ENCODE measurements around the gene NPC1. TPM values are rescaled to one million over a fixed set of nuclear protein-coding genes. Genes with fewer than 3 reads are reported as not detected.

The NPC1 gene
- total RNA-seq, 2 donors from 2014 or later = 43.6 to 44.9 TPM

DNA sequence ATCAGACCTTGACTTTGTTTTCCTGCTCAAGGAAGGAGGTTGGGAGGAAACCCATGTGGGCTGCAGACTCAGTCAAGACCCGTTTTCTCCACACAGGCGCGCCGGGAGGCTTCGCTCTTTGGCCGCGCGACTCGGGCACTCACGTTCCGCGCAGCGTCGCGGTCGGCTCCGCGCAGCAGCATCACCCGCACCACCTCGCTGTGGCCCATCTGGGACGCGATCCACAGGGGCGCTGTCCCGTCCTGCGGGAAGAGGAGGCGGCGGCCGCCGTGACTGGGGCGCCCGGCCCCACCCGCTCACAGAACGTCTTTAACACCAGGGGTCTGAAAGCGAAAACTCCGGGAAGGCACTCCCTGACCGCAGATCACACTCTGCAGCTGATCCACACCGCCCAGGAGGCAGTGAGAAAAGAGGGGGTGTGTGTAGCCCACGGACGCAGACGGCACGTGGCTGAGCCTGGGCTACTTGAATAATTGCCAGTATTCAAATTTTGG is 33.1 kb upstream of the NPC1 start:
- TF ChIP-seq, protein P1, sequence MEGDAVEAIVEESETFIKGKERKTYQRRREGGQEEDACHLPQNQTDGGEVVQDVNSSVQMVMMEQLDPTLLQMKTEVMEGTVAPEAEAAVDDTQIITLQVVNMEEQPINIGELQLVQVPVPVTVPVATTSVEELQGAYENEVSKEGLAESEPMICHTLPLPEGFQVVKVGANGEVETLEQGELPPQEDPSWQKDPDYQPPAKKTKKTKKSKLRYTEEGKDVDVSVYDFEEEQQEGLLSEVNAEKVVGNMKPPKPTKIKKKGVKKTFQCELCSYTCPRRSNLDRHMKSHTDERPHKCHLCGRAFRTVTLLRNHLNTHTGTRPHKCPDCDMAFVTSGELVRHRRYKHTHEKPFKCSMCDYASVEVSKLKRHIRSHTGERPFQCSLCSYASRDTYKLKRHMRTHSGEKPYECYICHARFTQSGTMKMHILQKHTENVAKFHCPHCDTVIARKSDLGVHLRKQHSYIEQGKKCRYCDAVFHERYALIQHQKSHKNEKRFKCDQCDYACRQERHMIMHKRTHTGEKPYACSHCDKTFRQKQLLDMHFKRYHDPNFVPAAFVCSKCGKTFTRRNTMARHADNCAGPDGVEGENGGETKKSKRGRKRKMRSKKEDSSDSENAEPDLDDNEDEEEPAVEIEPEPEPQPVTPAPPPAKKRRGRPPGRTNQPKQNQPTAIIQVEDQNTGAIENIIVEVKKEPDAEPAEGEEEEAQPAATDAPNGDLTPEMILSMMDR (conservative IDR thresholded peaks at IDR 0.05) = no peak
- WGBS, 2 experiments (ENCODE audit: insufficient coverage in 1 of 2, insufficient read length in 1 of 2) = 10 to 16% methylated on average over 4 to 41 of the region's 41 CpGs
- Mint-ChIP-seq H3K4me3 (peak overlapping the region; percentile 60), H3K27ac (no peak overlapping the region), H3K27me3 (ENCODE audit: insufficient read depth) (peaks cover 35% of the 10 kb centered on the region), H3K4me1 (peaks cover 11% of the 10 kb centered on the region), H3K9me3 (no peaks in the 10 kb centered on the region), H3K36me3 (ENCODE audit: low read depth) (no peaks in the 10 kb centered on the region)
- DNase-seq = no peak
- peaks cover 34% of the 10 kb centered on the region for H3K27me3 ChIP-seq (ENCODE audit: control insufficient read depth, insufficient read depth, low read length, poor library complexity, severe bottlenecking)
- no peak overlapping the region for H3K27ac ChIP-seq (ENCODE audit: low read depth, low read length)
- H3K9me3 ChIP-seq (ENCODE audit: control insufficient read depth, low read length) = no peaks in the 10 kb centered on the region
- H3K9ac ChIP-seq (ENCODE audit: extremely low read depth, low read length, poor library complexity, severe bottlenecking) = no peak overlapping the region
- H3K4me3 ChIP-seq (ENCODE audit: low read length) = peak overlapping the region; percentile 72
- peaks cover 8% of the 10 kb centered on the region for H3K4me1 ChIP-seq (ENCODE audit: control insufficient read depth, insufficient read depth, low read length)
- no peaks in the 10 kb centered on the region for H3K36me3 ChIP-seq (ENCODE audit: control insufficient read depth, insufficient read depth, low read length)

GRCh38 chr18:23618862-23619387 is 32.6 kb upstream of the NPC1 start:
- Mint-ChIP-seq H3K27ac (peak overlapping the region; percentile 35), H3K4me3 (peak overlapping the region; percentile 60), H3K4me1 (peaks cover 11% of the 10 kb centered on the region), H3K36me3 (ENCODE audit: low read depth) (no peaks in the 10 kb centered on the region), H3K27me3 (ENCODE audit: insufficient read depth) (peaks cover 35% of the 10 kb centered on the region), H3K9me3 (no peaks in the 10 kb centered on the region)
- peak overlapping the region; percentile 72 for H3K4me3 ChIP-seq (ENCODE audit: low read length)
- peaks cover 8% of the 10 kb centered on the region for H3K4me1 ChIP-seq (ENCODE audit: control insufficient read depth, insufficient read depth, low read length)
- H3K27ac ChIP-seq (ENCODE audit: low read depth, low read length) = no peak overlapping the region
- TF ChIP-seq, protein P1 (conservative IDR thresholded peaks at IDR 0.05) = peak; percentile 64
- WGBS, 2 experiments (ENCODE audit: insufficient coverage in 1 of 2, insufficient read length in 1 of 2) = 12 to 14% methylated on average over 10 to 18 of the region's 18 CpGs
- peak; percentile 90 for DNase-seq
- peaks cover 34% of the 10 kb centered on the region for H3K27me3 ChIP-seq (ENCODE audit: control insufficient read depth, insufficient read depth, low read length, poor library complexity, severe bottlenecking)
- no peaks in the 10 kb centered on the region for H3K36me3 ChIP-seq (ENCODE audit: control insufficient read depth, insufficient read depth, low read length)
- H3K9ac ChIP-seq (ENCODE audit: extremely low read depth, low read length, poor library complexity, severe bottlenecking) = no peak overlapping the region
- no peaks in the 10 kb centered on the region for H3K9me3 ChIP-seq (ENCODE audit: control insufficient read depth, low read length)

GRCh38 chr18:23617412-23618014 is 31.2 kb upstream of the NPC1 start:
- Histone ChIP-seq H3K27ac (ENCODE audit: low read depth, low read length) (no peak overlapping the region), H3K36me3 (ENCODE audit: control insufficient read depth, insufficient read depth, low read length) (no peaks in the 10 kb centered on the region), H3K9ac (ENCODE audit: extremely low read depth, low read length, poor library complexity, severe bottlenecking) (no peak overlapping the region), H3K27me3 (ENCODE audit: control insufficient read depth, insufficient read depth, low read length, poor library complexity, severe bottlenecking) (peaks cover 34% of the 10 kb centered on the region), H3K4me1 (ENCODE audit: control insufficient read depth, insufficient read depth, low read length) (peaks cover 8% of the 10 kb centered on the region), H3K9me3 (ENCODE audit: control insufficient read depth, low read length) (no peaks in the 10 kb centered on the region), H3K4me3 (ENCODE audit: low read length) (no peak overlapping the region)
- Mint-ChIP-seq H3K9me3 (no peaks in the 10 kb centered on the region), H3K4me3 (no peak overlapping the region), H3K27ac (no peak overlapping the region), H3K4me1 (peaks cover 11% of the 10 kb centered on the region), H3K36me3 (ENCODE audit: low read depth) (no peaks in the 10 kb centered on the region), H3K27me3 (ENCODE audit: insufficient read depth) (peaks cover 36% of the 10 kb centered on the region)
- no peak for DNase-seq
- WGBS, 2 experiments (ENCODE audit: insufficient coverage in 1 of 2, insufficient read length in 1 of 2) = 88 to 90% methylated on average over 3 to 4 of the region's 4 CpGs
- TF ChIP-seq, protein P1 (conservative IDR thresholded peaks at IDR 0.05) = no peak

Data from endodermal cell (in vitro differentiated cells).